Measurements from ENCODE around the gene WDR46. TPM values are rescaled to one million over a fixed set of nuclear protein-coding genes. Genes with fewer than 3 reads are reported as not detected.

Gene WDR46
- polyA plus RNA-seq, 5 donors: 50.7 to 80.1 (median 56.4) TPM

- DNase-seq: peak; percentile 65 to 74
Measured at GRCh38 chr6:33314515-33314942, 25.5 kb upstream of the WDR46 start.

GRCh38 chr6:33313709-33314514, 24.9 kb upstream of the WDR46 start, which contains the start of gene TAPBP:
Gene TAPBP, minus strand, starts transcription at chr6:33314078. Its CDS starts 37 bp downstream, at chr6:33314041.
- peak; percentile 69 to 76 for DNase-seq

GRCh38 chr6:33313105-33313708, 24.2 kb upstream of the WDR46 start:
- no peak for DNase-seq

- DNase-seq: peak in 1 of 2 donors; percentile 45
Measured at GRCh38 chr6:33312361-33313104, 23.5 kb upstream of the WDR46 start.

GRCh38 chr6:33306356-33306755, 17.3 kb upstream of the WDR46 start:
- DNase-seq: no peak

- DNase-seq: no peak
Measured at GRCh38 chr6:33305052-33305451, 16.0 kb upstream of the WDR46 start.

- DNase-seq: no peak
Measured at GRCh38 chr6:33304216-33304615, 15.2 kb upstream of the WDR46 start.

GRCh38 chr6:33301877-33302276, 12.8 kb upstream of the WDR46 start:
- no peak for DNase-seq

- DNase-seq: peak; percentile 88 to 89
Measured at GRCh38 chr6:33299237-33299944, 10.4 kb upstream of the WDR46 start.

- peak; percentile 78 to 79 for DNase-seq
Measured at GRCh38 chr6:33298773-33299236, 9.8 kb upstream of the WDR46 start, which contains the start of gene RGL2. Gene RGL2, minus strand, starts transcription at chr6:33298942. Its CDS starts 332 bp downstream, at chr6:33298610.

- DNase-seq: peak; percentile 72 to 76
Measured at GRCh38 chr6:33297956-33298772, 9.1 kb upstream of the WDR46 start.

- DNase-seq: peak; percentile 51 to 55
Measured at GRCh38 chr6:33297406-33297955, 8.4 kb upstream of the WDR46 start.

- no peak for DNase-seq
Measured at GRCh38 chr6:33296797-33297405, 7.9 kb upstream of the WDR46 start.

GRCh38 chr6:33295621-33296369, 6.8 kb upstream of the WDR46 start:
- no peak for DNase-seq

- no peak for DNase-seq
Measured at GRCh38 chr6:33294086-33294823, 5.2 kb upstream of the WDR46 start.

GRCh38 chr6:33292996-33293682, 4.1 kb upstream of the WDR46 start:
- no peak for DNase-seq

- DNase-seq: no peak
Measured at GRCh38 chr6:33290459-33290858, 1.4 kb upstream of the WDR46 start.
